Activated CD4-positive, alpha-beta T cell treated with anti-CD3 and anti-CD28 coated beads, Interleukin-2, amount 50 U/mL, for 24 hours (primary cell): ENCODE data around the gene NBEAL2.

Experiments
- DNase-seq, 2 donors: peaks; one replicate each; pipeline ENCODE4 v3.0.0-alpha.2; 2020; ENCODE audit warnings: low read depth in 1 of 2, low spot score in 1 of 2

NBEAL2 gene

GRCh38 chr3:46998852-46999515 lies 19.5 kb downstream of the NBEAL2 start:
- no peak for DNase-seq

- no peak for DNase-seq
Observed at GRCh38 chr3:46999516-47000197, 20.2 kb downstream of the NBEAL2 start.

- DNase-seq, result no peak
Observed at GRCh38 chr3:47000198-47000815, 20.8 kb downstream of the NBEAL2 start.

- DNase-seq, result no peak
Observed at GRCh38 chr3:47000922-47001730, 21.7 kb downstream of the NBEAL2 start.

GRCh38 chr3:47001731-47002170 lies 22.3 kb downstream of the NBEAL2 start:
- DNase-seq, result no peak

GRCh38 chr3:47002171-47003055 lies 22.9 kb downstream of the NBEAL2 start:
- DNase-seq, result no peak

GRCh38 chr3:47003056-47003410 lies 23.6 kb downstream of the NBEAL2 start:
- no peak for DNase-seq

GRCh38 chr3:47003461-47004368 lies 24.2 kb downstream of the NBEAL2 start:
- no peak for DNase-seq

GRCh38 chr3:47004369-47005211 lies 25.1 kb downstream of the NBEAL2 start:
- no peak for DNase-seq

- DNase-seq, result no peak
Observed at GRCh38 chr3:47005212-47006144, 26.0 kb downstream of the NBEAL2 start.

GRCh38 chr3:47006145-47006651 lies 26.7 kb downstream of the NBEAL2 start:
- no peak for DNase-seq

- no peak for DNase-seq
Observed at GRCh38 chr3:47007001-47007400, 27.5 kb downstream of the NBEAL2 start.

- no peak for DNase-seq
Observed at GRCh38 chr3:47007482-47008233, 28.2 kb downstream of the NBEAL2 start.

GRCh38 chr3:47008234-47008796 lies 28.8 kb downstream of the NBEAL2 start:
- DNase-seq, result no peak

GRCh38 chr3:47008851-47009224 lies 29.4 kb downstream of the NBEAL2 start:
- no peak for DNase-seq
